ENCODE data around the gene GRB2.
"Not testable (repeated sequence)": the region's sequence is repeated elsewhere in the genome, so short reads cannot be mapped to it uniquely, and the experiment has no call there.

Gene GRB2

DNA sequence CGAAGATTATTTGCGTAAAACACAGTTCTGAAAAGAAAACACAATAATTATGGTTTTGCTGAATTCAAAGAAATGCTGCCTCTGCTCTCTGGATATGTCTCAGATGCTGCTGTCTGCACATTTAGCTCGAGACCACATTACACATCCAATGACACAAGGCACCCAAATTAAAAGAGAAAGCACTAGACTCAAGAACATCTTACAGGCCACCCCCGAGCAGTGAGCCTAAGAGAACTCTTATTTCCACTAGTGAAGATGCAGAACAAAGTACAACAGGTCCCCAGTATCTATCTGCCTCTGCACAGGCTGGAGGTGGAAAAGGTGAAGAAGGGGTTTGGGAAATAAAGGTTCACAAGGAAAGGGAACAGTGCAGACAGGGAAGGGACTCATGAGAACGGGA lies 33.5 kb downstream of the GRB2 start:
- H3K9me2 ChIP-seq (replicated peaks; ENCODE audit: insufficient read depth, low read length) = no peaks in the 10 kb centered on the region
- no peaks in the 10 kb centered on the region for H3K9me3 ChIP-seq (ENCODE audit: insufficient read depth, low read length)
- no peak overlapping the region for H3K27ac ChIP-seq (ENCODE audit: low read depth, low read length)
- no peaks in the 10 kb centered on the region for H3K27me3 ChIP-seq (ENCODE audit: low read length)
- H3K79me2 ChIP-seq (ENCODE audit: insufficient read depth, low read length) = peaks cover 99% of the 10 kb centered on the region
- H2AFZ ChIP-seq (ENCODE audit: low read depth, low read length, severe bottlenecking) = no peak overlapping the region
- no peak for TF ChIP-seq EZH2phosphoT487 (conservative IDR thresholded peaks at IDR 0.05; ENCODE audit: low read length)
- TF ChIP-seq, protein P1, sequence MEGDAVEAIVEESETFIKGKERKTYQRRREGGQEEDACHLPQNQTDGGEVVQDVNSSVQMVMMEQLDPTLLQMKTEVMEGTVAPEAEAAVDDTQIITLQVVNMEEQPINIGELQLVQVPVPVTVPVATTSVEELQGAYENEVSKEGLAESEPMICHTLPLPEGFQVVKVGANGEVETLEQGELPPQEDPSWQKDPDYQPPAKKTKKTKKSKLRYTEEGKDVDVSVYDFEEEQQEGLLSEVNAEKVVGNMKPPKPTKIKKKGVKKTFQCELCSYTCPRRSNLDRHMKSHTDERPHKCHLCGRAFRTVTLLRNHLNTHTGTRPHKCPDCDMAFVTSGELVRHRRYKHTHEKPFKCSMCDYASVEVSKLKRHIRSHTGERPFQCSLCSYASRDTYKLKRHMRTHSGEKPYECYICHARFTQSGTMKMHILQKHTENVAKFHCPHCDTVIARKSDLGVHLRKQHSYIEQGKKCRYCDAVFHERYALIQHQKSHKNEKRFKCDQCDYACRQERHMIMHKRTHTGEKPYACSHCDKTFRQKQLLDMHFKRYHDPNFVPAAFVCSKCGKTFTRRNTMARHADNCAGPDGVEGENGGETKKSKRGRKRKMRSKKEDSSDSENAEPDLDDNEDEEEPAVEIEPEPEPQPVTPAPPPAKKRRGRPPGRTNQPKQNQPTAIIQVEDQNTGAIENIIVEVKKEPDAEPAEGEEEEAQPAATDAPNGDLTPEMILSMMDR (IDR thresholded peaks at IDR 0.05; ENCODE audit: insufficient read depth, low read length, poor library complexity, severe bottlenecking) = no peak
- peaks cover 20% of the 10 kb centered on the region for H4K20me1 ChIP-seq (ENCODE audit: low read depth, low read length)
- H3K9ac ChIP-seq (ENCODE audit: low read length) = no peak overlapping the region
- H3K4me3 ChIP-seq (ENCODE audit: insufficient read depth, low read length, poor library complexity, severe bottlenecking) = no peak overlapping the region
- no peak overlapping the region for H3K4me2 ChIP-seq (ENCODE audit: low read depth, low read length, poor library complexity, severe bottlenecking)
- no peaks in the 10 kb centered on the region for H3K36me3 ChIP-seq (ENCODE audit: low read length)
- no peaks in the 10 kb centered on the region; the same call in 1 of the 2 replicates for H3F3A ChIP-seq (ENCODE audit: insufficient read depth)

DNA sequence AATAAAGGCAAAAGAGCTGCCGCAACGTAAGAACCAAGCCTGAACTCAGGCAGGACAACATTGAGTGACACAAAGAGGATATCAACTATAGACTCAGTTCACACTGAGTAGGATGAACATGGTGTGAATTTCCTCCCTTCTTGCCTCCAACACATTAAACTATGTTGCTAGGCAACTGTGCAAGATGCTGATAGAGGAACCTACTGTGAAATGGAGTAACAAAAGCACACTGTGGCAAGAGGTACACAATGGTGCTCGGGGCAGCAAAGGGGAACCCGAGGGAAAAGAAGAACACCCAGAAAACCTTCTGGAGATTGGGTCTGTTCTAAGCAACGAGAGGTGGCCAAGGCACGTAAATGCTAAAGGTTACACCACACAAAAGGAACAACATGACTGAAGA lies 34.1 kb downstream of the GRB2 start:
- Histone ChIP-seq H3K9ac (ENCODE audit: low read length) (no peak overlapping the region), H2AFZ (ENCODE audit: low read depth, low read length, severe bottlenecking) (no peak overlapping the region), H3K4me3 (ENCODE audit: insufficient read depth, low read length, poor library complexity, severe bottlenecking) (no peak overlapping the region), H3K27me3 (ENCODE audit: low read length) (no peaks in the 10 kb centered on the region), H3K79me2 (ENCODE audit: insufficient read depth, low read length) (peaks cover 99% of the 10 kb centered on the region), H3K9me2 (replicated peaks; ENCODE audit: insufficient read depth, low read length) (no peaks in the 10 kb centered on the region), H4K20me1 (ENCODE audit: low read depth, low read length) (peaks cover 25% of the 10 kb centered on the region), H3K9me3 (ENCODE audit: insufficient read depth, low read length) (no peaks in the 10 kb centered on the region), H3K27ac (ENCODE audit: low read depth, low read length) (no peak overlapping the region), H3K4me2 (ENCODE audit: low read depth, low read length, poor library complexity, severe bottlenecking) (no peak overlapping the region), H3K36me3 (ENCODE audit: low read length) (no peaks in the 10 kb centered on the region), H3F3A (ENCODE audit: insufficient read depth) (no peaks in the 10 kb centered on the region; the same call in 1 of the 2 replicates)
- TF ChIP-seq, protein P1 (IDR thresholded peaks at IDR 0.05; ENCODE audit: insufficient read depth, low read length, poor library complexity, severe bottlenecking) = no peak
- no peak for TF ChIP-seq EZH2phosphoT487 (conservative IDR thresholded peaks at IDR 0.05; ENCODE audit: low read length)

DNA sequence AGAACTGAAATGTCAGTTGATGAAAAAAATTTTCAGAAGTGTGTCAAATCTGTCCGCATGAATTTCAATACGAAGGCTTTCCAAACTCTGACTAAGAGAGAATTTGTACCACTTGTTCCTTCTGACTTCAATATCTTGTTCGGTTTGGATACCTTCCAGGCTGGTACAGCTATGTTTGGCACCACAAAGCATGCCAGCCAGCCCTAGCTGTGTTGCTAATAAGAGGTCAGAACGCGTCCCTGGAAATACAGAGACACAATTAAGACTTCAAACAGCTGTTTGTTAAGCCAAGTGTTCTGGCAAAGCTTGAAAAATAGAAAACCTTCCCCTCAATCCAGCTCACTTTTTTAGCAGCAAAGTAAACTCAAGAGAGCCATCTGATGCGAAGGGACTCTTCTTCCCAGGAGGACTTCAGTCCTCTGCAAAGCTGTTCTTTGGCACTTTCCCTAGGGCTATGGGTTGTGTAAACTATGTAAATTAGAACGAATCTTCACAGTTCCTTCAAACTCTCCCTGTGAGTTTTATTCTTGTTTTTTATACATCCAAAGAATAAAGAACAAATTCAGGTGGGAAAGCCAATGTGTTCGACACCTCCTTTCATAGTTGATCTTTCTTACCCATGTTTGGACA lies 35.1 kb downstream of the GRB2 start:
- Histone ChIP-seq H3K4me3 (ENCODE audit: insufficient read depth, low read length, poor library complexity, severe bottlenecking) (no peak overlapping the region), H3K9me3 (ENCODE audit: insufficient read depth, low read length) (no peaks in the 10 kb centered on the region), H2AFZ (ENCODE audit: low read depth, low read length, severe bottlenecking) (no peak overlapping the region), H3K27me3 (ENCODE audit: low read length) (no peaks in the 10 kb centered on the region), H3K36me3 (ENCODE audit: low read length) (no peaks in the 10 kb centered on the region), H3K4me2 (ENCODE audit: low read depth, low read length, poor library complexity, severe bottlenecking) (no peak overlapping the region), H3K9me2 (replicated peaks; ENCODE audit: insufficient read depth, low read length) (no peaks in the 10 kb centered on the region), H3K27ac (ENCODE audit: low read depth, low read length) (no peak overlapping the region), H3K9ac (ENCODE audit: low read length) (no peak overlapping the region), H3F3A (ENCODE audit: insufficient read depth) (peaks cover 5% of the 10 kb centered on the region; the same call in 1 of the 2 replicates), H3K79me2 (ENCODE audit: insufficient read depth, low read length) (peaks cover 100% of the 10 kb centered on the region), H4K20me1 (ENCODE audit: low read depth, low read length) (peaks cover 26% of the 10 kb centered on the region)
- TF ChIP-seq, protein P1 (IDR thresholded peaks at IDR 0.05; ENCODE audit: insufficient read depth, low read length, poor library complexity, severe bottlenecking) = no peak
- no peak for TF ChIP-seq EZH2phosphoT487 (conservative IDR thresholded peaks at IDR 0.05; ENCODE audit: low read length)

DNA sequence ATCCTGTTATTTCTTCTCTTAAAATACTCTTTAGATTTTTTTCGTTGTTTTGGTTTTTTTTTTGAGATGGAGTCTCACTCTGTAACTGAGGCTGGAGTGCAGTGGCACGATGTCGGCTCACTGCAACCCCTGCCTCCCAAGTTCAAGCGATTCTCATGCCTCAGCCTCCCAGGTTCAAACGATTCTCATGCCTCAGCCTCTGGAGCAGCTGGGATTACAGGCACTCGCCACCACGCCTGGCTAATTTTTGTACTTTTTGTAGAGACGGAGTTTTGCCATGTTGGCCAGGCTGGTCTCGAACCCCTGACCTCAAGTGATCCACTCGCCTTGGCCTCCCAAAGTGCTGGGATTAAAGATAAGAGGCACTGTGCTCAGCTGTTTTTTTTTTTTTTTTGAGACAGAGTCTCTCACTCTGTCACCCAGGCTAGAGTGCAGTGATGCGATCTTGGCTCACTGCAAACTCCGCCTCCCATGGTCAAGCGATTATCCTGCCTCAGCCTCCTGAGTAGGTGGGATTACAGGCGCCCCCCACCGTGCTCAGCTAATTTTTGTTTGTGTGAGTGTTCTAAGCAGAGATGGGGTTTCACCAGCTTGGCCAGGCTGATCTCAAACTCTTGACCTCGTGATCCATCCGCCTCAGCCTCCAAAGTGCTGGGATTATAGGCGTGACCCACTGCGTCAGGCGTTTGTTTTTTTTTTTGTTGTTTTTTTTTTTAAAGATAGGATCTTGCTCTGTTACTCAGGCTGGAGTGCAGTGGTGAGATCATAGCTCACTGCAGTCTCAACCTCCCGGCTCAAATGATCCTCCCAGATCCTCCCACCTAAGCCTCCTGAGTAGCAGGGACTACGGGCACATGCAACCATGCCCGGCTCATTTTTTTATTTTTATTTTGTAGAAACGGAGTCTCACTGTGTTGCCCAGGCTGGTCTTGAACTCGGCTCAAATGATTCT lies 37.4 kb downstream of the GRB2 start:
- not testable (repeated sequence) for H2AFZ ChIP-seq (ENCODE audit: low read depth, low read length, severe bottlenecking); H3K9me2 ChIP-seq (replicated peaks; ENCODE audit: insufficient read depth, low read length); H3K27me3 ChIP-seq (ENCODE audit: low read length); H3K36me3 ChIP-seq (ENCODE audit: low read length); H3K4me3 ChIP-seq (ENCODE audit: insufficient read depth, low read length, poor library complexity, severe bottlenecking); H3K27ac ChIP-seq (ENCODE audit: low read depth, low read length); H3K9me3 ChIP-seq (ENCODE audit: insufficient read depth, low read length); H3K9ac ChIP-seq (ENCODE audit: low read length)
- peak overlapping the region; percentile 51 for H3K4me2 ChIP-seq (ENCODE audit: low read depth, low read length, poor library complexity, severe bottlenecking)
- peaks cover 36% of the 10 kb centered on the region for H4K20me1 ChIP-seq (ENCODE audit: low read depth, low read length)
- peaks cover 99% of the 10 kb centered on the region for H3K79me2 ChIP-seq (ENCODE audit: insufficient read depth, low read length)
- H3F3A ChIP-seq (ENCODE audit: insufficient read depth) = peaks cover 14% of the 10 kb centered on the region; the same call in 1 of the 2 replicates

Data from SU-DHL-6 (cell line).